Mesenteric fat pad (tissue), 1 donor: Measurements from ENCODE around the gene CPHXL2. TPM values are rescaled to one million over a fixed set of nuclear protein-coding genes. Genes with fewer than 3 reads are reported as not detected.
A peak's percentile ranks its signal among the peaks of the same experiment; 100 is the strongest.

Experiments
- DNase-seq: peaks from one replicate; pipeline ENCODE4 v3.0.0-alpha.2; 2020; ENCODE audit warnings: low spot score
- total RNA-seq: library from RNA; stranded (reverse); fragmentation: NEBNext Ultra II Directional; extraction: Animal tissue kit (Norgen Biotek cat#: 25700); gene quantifications from one replicate; pipeline ENCODE4 v1.2.1, GENCODE V29; 2021
- donor health status: DM: yes; HTN: yes; CAD: no.

CPHXL2 gene
- total RNA-seq, 1 donor from 2014 or later, result not detected

GRCh38 chr16:75644240-75645012, 32.4 kb downstream of the CPHXL2 start:
- DNase-seq, result no peak

GRCh38 chr16:75640598-75640997, 36.2 kb downstream of the CPHXL2 start:
- no peak for DNase-seq

- no peak for DNase-seq
These were observed 41.8 kb downstream of the CPHXL2 start for GRCh38 chr16:75635036-75635435.

DNA sequence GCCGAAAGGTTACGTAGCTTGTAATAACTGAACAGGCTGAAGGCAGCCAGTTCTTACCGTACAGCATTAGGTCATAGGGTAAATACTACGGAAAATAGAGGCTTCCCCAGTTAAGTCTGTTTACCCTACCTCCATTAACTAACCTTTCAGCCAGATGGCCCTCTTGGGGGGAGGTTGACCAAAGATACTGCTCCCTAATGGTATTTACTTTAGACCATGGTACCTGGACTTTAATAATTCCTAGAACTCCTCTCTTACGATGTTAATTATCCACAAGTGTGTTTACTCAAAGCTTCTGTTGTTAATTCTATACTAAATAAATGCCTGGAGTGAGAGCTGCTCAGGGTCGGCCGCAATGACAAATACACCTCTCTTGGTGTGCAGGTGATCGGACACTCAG, 44.0 kb downstream of the CPHXL2 start:
- DNase-seq, result no peak

DNA sequence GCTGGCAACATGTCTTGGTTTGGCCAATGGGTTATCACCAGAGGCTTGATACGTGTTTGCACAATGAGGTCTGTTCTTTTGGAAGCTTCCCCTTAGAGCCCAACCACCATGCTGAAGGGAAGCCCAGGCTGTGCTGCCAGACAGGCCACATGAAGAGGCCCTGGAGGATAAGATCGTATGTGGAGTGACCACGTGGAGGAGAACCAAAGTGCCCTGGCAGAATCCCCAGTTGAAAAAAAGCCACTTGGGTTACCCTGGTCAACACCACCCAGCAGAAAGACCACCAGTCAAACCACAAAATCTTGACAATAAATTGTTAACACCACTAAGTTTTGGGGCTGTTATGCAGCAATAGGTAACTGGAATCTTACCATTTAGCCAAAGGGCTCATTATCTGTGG, 46.8 kb downstream of the CPHXL2 start:
- DNase-seq, result no peak

GRCh38 chr16:75629132-75629531, 47.7 kb downstream of the CPHXL2 start:
- DNase-seq, result no peak

GRCh38 chr16:75628351-75628750, 48.5 kb downstream of the CPHXL2 start:
- no peak for DNase-seq

- no peak for DNase-seq
These were observed 49.0 kb downstream of the CPHXL2 start for GRCh38 chr16:75627851-75628250.

DNA sequence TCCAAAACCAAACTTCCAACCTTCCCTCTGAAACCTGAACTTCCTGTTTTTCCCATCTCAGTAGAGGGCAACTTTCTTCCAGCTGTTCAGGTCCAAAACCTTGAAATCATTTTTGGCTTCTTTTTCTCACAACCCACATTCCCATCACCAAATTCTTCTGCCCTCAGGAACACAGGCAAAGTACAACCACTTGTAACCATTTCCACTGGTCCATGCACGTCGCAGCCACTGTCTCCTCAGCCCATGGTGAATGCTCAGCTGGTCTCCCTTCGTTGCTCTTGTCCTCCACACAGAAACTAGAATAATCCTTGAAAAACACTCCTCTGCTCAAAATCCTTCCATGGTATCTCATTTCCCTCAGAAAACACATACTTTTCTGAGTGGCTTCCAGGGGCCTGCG, 50.0 kb downstream of the CPHXL2 start:
- no peak for DNase-seq

GRCh38 chr16:75624921-75625334, 51.9 kb downstream of the CPHXL2 start:
- DNase-seq, result no peak

- peak; percentile 100 for DNase-seq
These were observed 53.8 kb downstream of the CPHXL2 start, which contains the start of gene ADAT1 for GRCh38 chr16:75622761-75623605. ADAT1 (minus strand) TSS chr16:75623281; CDS start chr16:75620799, 2,482 bp downstream.

DNA sequence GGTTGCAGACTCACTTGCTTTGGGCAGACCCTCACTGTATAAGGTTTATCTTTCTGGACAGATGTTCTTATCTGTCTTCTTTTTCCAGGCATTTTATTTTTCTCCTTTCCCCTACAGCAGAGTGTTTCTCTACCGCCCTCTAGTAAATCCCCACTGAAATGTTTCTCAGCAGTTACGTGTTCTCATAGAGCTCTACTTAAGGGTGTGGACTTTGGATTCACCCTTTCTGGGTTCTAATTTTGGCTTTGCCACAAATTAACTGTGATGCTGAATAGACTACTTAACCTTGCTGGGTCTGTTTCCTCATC, 55.7 kb downstream of the CPHXL2 start:
- DNase-seq, result no peak

DNA sequence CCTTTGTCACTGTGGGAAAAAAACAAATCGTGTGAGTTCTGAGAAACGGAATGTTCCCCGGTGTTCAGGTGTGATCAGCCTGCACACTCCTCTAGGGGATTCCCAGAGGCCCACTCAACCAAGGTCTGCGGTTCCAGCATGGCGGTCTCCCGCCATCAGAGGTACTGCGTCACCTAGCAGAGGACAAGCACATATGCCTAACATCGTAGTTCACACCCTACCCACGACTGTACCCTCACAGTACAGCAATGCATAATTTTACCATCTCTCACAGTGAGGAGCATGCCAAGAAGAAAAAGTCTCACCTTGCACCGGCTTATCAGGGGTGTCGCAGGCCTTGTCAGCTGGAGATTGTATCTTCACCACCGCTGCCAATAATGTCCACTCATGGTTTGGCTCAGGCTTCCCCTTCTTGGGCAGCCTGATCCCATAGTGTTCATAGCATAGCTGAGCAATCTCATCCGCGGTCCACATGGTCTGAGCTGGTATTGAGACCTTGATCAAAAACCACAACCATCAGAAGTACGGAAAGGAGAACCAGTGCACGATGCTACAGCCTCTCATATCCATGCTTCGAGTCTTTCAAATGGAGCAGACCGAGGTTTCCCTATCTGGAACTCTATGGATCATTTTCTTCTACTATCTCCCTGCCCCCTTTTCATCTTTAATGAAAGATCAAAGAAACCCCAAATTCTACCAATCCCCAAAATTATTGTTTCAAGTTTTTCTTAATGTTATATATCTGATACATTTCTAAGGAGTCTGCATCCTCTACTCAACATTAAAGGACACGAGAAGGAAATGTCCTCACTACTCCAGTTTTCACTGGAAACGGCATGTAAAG, 56.3 kb downstream of the CPHXL2 start:
- DNase-seq, result no peak

DNA sequence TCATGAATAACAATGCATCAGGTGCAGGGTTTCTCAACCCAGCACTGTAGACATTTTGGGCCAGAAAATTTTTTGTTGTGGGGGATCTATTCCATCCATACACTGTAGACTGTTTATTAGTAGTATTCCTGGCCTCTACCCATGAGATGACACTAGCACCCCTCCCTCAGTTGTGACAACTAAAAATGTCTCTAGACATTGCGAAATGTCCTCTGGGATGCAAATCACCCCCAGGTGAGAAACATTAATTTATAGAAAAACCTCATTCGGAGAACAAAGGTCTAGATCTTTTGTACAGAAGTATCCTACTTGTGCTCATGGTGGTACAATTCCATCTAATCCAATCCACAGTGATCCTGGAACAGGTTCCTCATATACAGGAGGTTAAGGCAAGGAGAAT, 58.0 kb downstream of the CPHXL2 start:
- no peak for DNase-seq

DNA sequence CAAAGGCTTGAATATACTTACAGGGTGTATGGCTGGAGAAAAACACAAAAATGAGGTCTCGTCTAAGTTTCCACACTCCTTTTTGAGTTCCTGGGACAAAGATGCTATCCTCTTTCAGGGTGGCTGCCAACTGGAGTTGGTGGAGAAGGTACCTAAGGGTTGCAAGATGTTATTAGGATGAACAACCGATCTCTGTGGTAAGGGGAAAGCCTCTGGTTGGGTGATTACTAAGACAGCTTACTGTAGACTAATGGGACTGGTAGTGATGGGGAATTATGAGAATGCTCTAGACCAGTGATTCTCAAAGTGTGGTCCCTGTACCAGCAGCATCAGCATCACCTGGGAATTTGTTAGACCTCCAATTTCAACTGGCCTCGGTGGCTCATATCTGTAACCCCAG, 59.7 kb downstream of the CPHXL2 start:
- no peak for DNase-seq

- DNase-seq, result no peak
These were observed 60.2 kb downstream of the CPHXL2 start for GRCh38 chr16:75616521-75617010.

DNA sequence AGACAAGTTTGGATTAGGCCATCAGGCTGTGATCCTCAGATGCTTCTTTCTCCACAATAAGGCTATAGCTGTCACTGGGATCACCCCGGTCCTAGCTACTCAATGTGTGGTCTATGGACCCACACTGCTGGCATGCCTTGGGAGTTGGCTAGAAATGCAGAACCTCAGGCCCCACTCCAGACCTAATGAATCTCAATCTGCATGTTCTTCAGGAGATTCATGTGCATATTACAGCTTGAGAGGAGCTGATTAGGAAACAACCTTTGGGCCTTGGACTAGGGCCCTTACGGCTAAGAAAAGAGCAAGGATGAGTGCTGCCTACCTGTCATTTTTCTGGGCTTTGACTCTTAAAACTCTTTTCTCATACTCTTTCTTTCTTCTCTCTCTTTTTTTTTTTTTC, 61.2 kb downstream of the CPHXL2 start:
- DNase-seq, result no peak

GRCh38 chr16:75614066-75614897, 62.5 kb downstream of the CPHXL2 start:
- DNase-seq, result no peak
